ENCODE measurements around the gene ACSS1.
A peak's percentile ranks its signal among the peaks of the same experiment; 100 is the strongest.
"Not testable (repeated sequence)": the region's sequence is repeated elsewhere in the genome, so short reads cannot be mapped to it uniquely, and the experiment has no call there.

The ACSS1 gene

GRCh38 chr20:25008388-25009217 lies 49.3 kb downstream of the ACSS1 start:
- DNase-seq = no peak

DNA sequence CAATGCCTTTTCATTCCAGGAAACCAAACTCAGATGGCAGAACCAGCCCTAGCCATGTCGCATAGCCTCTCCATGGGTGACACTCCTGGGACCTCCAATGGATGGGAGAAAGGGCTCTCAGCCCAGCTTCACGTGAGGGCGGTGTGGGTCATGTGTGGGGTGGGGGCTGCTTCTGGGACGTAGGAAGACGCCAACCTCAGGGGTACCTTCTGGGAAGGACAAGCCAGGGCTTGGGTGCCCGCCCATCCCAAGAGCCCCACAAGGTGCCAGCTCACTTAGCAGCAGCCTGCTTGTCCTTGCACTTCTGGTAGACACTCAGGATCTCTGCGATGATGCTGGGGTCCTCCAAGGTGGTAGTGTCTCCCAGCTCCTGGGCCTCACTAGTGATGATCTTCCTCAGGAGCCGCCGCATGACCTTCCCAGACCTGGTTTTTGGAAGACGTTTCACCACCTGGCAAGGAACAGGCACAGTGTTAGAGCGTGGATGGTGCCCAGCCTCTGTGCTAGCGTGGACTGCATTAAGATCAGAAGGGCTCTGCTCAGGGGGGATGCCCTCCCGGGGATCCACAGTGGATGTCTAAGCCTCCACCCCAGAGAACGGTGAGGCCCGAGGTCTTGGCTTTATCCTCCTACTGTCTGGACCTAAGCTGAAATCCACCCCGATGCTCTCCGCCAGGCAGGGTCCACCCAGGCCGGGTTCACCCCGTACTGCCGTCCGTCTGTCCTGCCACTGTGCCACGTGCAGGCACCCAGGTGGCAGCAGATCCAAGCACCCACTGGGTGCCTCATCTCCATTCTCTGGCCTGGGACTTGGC lies 50.2 kb downstream of the ACSS1 start:
- no peak for DNase-seq

DNA sequence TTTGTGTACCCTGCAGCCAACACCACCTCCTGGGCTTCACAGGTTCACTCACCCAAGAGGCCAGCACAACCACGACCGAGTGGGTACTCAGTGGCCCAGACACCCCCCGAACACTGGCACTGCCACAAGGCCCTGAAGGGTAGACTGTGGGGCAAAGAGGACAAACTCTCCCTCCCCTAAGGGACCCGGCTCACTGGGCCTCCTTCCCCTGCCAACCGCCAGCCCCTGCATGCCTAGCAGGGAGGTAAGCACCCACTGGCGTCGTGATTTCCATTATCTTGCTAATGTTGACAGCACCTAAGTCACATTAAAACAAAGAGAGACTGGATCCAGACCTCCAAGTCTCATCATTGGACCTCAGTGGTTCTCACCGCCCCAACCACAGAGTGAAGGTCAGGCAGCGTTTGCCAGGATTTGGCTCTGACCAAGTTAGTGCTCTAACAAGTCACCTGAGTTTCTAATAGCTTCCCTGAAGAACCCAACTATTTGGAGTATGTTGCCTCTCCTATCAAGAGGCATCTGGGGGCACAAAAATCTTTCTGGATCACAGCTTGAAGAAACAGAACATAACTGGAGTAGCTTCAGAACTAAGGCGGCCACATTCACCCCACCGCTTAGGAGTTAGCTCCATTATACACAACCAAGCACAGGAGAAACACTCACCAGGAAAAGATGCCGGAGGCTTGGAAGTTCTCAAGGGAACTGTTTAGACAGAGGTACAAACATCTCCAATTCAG lies 51.3 kb downstream of the ACSS1 start:
- DNase-seq = no peak

DNA sequence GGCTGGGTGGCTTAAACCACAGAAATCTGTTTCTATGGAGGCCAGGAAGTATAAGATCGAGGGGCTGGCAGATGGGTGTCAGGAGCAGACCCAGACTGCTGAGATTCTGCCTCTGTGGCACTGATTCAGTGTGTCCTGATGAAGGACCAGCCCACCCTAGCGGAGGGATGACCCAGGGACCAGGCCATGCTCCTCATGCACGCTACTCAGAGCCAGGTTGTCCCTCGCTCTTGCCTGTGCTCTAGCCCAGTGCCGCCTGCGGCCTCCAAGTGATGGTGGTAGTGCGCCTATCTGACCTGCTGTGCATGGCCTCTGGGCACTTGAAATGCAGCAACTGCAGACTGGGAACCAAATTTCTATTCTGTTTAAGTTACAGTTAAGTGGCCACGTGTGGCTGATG lies 52.3 kb downstream of the ACSS1 start:
- DNase-seq = no peak

DNA sequence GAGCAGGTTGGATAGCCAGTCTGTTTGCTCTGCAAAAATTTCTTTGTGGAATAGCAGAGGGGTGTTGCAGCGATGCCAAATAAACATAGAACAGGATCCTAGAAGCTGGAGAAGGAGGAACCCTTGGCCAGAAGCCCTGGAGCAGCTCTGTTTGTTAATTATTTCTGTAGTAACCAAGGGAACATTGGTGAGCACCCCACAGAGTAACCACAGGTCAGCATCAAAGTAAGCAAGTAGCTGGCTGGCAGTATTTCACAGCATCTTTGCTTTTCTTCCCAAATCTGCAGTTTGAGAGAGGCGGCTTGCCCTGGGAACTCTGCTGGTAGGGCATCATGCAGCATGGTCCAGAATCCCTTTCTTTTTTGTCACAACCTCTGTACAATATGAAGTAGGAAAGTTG lies 52.7 kb downstream of the ACSS1 start:
- DNase-seq = no peak

DNA sequence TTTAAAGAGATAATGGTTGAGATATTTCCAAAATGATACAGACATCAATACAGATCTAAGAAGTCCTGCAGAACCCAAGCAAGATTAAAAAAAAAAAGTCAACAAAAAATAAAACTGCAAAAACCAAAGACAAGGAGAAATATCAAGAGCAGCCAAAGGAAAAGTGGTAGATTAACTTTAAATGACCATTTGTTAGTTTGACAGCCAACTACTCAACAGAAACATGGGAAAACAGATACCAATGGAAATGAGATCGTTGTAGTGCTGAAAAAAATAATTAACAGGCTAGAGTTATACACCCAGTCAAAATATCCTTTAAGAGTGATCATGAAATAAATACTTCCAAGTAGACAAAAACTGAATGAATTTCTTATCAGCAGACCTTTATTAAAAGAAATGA lies 54.9 kb downstream of the ACSS1 start:
- no peak for DNase-seq

DNA sequence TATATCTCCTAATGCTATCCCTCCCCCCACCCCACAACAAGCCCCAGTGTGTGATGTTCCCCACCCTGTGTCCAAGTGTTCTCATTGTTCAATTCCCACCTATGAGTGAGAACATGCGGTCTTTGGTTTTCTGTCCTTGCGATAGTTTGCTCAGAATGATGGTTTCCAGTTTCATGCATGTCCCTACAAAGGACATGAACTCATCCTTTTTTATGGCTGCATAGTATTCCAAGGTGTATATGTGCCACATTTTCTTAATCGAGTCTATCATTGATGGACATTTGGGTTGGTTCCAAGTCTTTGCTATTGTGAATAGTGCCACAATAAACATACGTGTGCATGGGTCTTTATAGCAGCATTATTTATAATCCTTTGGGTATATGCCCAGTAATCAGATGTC lies 56.6 kb downstream of the ACSS1 start:
- DNase-seq = not testable (repeated sequence)

GRCh38 chr20:25000268-25000801 lies 57.6 kb downstream of the ACSS1 start:
- peak; percentile 82 for DNase-seq

GRCh38 chr20:24999568-24999967 lies 58.4 kb downstream of the ACSS1 start:
- DNase-seq = no peak

- no peak for DNase-seq
These were observed 59.1 kb downstream of the ACSS1 start for GRCh38 chr20:24998631-24999445.

DNA sequence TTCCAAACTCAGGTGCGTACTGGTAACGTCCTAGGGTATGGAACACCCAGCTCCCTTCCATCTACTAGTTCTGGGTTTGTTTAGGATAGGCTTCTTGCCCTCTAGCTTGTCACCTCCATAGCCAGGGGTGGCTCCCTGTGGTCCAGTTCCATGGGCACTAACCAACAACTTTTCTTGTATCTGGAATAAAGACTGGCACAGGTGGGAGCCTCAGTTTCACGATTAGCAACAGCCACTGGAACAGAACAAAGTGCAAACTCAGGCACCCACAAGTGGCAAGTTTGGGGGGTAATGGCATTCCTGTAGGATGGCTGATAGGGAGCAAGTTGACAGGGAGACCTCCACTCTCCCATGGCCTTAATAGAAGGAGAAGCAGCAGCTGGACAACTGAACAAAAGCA lies 59.8 kb downstream of the ACSS1 start:
- DNase-seq = no peak

- no peak for DNase-seq
These were observed 61.2 kb downstream of the ACSS1 start for GRCh38 chr20:24996449-24997377.

GRCh38 chr20:24995741-24996448 lies 62.0 kb downstream of the ACSS1 start:
- no peak for DNase-seq

GRCh38 chr20:24994470-24995368 lies 63.2 kb downstream of the ACSS1 start:
- DNase-seq = peak; percentile 50

DNA sequence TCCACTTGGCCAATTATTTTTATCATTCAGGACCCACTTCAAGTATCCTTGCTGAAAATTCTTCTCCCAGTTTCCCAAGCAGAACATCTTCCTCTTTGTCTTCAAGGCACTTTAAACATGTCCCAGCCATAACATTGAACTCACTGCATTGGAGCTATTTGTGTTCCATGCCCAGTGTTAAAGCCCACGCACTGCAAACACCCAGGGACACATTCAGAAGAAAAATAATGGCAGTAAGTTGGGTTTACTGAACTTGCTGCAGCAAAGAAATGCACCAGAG lies 63.8 kb downstream of the ACSS1 start:
- no peak for DNase-seq

DNA sequence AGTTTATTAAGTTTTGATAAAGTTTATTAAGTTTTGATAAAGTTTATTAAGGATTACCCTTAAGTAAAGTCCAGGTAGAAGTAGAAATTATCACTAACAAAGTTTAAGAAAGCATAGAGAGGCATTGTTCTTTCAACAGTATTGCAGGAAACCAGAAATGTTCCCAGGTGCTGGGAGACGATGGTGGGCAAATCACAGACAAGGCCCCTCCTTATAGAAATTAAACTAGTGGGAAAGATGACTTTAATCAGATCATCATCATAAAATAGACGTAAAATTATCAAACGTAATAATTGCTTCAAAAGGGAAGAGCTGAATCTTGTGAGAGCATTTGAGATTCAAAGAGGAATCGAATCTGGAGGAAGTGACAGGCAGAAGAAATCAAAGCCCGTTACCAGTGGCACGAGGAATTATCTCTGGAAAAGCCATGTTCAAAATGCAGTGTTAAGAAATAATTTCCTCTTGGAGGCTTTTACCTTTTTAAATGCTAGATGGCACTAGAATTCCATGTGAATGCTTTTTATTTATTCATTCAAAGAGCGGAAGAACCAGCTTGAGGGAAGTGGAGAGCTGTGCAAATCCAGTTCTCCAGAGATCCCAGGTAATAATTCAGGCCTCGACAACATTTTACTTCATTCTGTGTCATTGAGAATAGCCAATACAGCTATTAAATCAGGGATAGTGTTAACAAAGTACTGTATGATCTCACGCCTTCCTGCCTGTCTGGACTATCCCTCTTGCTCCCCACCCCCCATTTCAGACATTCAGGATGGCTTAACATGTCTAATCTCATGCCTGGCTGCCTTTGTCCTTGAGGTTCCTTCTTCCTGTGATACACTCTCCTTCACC lies 64.4 kb downstream of the ACSS1 start:
- peak; percentile 25 for DNase-seq

DNA sequence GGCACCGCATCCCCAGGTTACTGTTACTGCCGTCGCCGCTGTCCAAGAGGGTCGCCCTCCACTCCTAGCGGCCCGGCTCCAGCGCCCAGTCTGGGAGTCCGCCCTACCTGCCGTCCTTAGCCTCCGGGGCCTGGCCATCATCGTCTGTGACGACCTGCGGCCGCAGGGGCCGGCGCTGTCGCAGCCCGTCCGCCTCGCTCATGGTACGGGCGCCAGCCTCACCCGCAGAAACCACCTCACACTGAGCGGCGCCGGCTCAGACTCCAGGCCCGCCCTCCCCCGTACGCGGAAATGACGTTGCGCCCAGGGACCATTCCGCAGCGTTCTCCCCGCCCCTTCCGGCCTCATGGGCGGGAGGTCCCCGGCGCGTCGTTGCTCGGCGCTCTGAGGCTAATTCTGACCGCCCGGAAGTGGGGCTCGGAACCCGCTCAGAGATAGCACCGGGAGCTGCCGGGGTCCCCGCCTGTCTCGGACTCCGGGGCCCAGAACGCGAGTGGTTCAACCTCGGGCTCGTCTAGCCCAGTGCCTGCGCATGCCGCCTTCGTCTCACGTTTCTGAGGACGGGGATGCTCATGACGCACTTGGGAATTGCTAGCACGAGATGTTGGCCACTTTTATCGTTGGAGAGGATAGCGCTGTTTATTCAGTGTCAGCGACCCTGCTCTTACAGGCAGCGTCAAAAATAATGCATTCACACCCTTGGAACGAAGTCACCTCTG lies 65.3 kb downstream of the ACSS1 start, which contains the start of gene APMAP:
APMAP (minus strand) TSS at position 265 of the 719 bp plus-strand sequence; CDS start at position 202, 63 bp downstream.
- DNase-seq = peak; percentile 96
